ENCODE data around the gene ADCY2.

ADCY2 gene

DNA sequence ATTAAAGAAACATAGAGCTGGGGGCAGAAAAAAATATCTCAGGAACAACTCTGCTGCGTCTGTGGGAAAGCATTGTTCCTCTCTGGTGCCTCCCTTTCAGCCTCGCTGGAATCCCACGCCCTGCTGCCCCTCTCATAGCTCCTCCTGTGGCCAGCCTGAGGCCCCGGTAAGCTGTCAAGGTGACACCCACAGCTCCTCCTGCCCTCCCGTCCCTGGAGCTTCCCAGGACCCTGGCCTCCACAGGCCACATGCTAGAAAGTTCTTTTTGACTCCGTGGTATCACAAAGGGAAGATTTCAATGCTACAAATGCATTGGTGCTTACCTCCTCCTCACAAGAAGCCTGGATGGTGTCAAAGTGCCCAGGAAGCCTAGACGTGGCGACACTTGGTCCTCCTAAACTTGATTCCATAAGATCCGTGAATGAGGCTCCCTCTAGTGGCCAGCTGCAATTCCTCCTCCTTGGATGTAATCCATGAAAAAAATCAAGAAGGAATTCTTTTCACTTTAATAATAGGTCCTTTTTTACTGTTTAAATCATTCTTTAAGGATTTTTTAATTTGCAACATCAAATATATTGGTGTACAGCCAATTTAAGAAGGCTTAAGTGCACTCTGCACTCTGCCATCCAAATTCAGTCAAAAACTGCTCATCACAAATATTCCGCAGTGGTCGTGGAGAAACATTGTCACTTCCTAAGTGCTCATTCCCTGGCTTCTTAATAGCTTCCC is 350.1 kb downstream of the ADCY2 start:
- peak; percentile 69 for DNase-seq (ENCODE audit: low spot score)

DNA sequence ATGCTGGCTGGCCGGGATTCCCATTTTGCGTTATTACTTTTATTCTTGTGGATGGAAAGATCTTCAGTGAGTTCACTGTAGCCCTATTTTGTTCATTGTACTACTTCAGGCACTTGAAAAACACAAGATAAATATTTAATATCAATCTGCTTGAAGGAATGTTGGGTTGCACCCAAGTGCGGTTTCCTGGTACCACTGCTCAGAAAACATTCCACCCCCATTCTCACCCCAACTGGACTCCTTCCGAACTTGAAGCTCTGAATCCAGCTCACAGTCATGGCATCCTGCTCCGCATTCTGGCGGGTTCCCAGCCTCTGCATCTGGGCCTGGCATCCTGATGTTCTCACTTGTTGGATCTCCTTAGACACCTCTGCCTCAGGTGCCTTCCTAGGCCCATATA is 351.8 kb downstream of the ADCY2 start:
- DNase-seq (ENCODE audit: low spot score): no peak

DNA sequence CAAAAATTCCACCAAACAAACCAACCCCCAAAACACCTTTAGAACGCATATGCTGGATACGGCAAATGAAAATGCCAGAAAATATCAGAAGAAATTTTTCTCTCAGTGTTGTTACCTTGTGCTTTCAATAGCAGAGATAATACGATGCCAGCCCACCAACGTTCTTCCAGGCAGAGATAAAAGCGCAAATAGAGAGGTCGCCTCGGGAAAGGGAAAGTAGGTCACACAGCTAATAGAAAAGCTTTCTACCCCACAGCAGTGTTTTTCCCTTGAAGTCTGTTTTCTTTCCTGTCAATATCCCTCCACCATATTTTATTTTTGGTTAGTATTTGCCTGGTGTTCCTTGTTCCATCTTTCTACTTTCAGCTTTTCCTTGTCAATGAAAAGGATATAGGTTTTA is 353.7 kb downstream of the ADCY2 start:
- no peak for DNase-seq (ENCODE audit: low spot score)

DNA sequence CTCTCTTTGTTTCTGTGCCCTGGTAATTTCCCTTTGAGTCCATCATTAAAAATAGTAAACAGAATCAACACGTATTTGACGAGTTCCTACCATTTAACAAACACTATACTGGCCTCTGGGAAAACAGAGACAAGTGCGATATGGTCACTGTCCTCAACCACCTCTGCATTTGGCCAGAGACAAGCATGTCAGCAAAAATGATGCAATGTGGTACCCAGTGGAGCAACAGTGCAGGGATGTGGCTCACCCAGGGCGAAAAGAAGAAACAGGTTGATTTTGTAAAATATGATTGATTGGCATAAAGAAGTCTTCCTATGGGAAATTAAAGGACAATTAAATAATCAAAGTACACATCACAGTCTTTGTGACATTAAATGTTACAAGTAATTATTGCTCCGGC is 355.9 kb downstream of the ADCY2 start:
- DNase-seq (ENCODE audit: low spot score): no peak

DNA sequence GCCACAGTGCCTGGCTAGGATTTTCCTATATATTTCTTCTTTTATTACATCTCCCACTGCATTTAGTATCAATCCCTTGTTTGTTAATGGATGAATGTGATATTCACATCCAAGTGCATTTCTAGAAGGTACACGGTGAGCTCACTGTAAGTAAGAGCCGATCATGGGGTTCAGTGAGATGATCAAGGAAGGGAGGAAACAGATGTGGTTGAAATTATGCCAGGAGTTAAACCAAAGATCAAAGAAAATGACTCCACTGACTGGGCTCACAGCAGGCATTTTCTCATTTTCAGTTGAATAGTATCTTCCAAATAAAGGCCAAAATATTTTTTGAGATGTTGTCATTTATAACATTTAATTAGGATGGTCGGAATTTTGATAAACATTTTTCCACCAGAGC is 357.2 kb downstream of the ADCY2 start:
- DNase-seq (ENCODE audit: low spot score): no peak

DNA sequence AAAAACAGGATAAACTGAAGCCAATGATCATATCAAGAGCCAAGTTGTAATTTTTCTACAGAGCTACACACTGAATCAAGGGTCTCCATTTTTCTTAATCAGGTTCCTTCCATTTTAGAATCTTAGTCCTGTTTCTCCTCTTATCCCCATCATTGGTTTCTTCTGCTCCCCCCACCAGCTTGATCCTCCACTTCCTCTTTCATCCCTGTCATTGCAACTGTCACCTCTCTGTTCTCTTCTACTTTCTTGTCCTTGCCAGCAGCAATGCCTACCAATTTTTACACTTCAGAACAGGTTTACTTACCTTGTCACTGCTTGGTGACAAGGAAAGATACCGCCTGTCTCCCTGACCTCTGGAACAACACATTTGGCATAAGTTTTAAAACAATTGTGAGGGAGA is 357.7 kb downstream of the ADCY2 start:
- DNase-seq (ENCODE audit: low spot score): no peak

DNA sequence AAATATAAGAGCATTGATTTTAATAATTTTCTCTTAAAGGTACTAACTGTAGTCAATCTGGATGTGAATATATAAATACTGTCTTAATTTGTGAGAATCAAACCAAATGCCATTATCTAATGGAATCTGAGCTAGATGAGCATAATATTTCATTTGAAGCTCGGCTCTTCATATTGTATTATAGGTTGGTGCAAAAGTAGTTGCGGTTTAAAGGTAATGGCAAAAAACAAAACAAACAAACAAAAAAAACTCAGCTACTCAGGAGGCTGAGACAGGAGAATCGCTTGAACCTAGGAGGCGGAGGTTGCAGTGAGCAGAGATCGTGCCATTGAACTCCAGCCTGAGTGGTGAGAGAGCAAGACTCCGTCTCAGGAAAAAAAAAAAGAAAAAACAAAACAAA is 358.6 kb downstream of the ADCY2 start:
- DNase-seq (ENCODE audit: low spot score): no peak

DNA sequence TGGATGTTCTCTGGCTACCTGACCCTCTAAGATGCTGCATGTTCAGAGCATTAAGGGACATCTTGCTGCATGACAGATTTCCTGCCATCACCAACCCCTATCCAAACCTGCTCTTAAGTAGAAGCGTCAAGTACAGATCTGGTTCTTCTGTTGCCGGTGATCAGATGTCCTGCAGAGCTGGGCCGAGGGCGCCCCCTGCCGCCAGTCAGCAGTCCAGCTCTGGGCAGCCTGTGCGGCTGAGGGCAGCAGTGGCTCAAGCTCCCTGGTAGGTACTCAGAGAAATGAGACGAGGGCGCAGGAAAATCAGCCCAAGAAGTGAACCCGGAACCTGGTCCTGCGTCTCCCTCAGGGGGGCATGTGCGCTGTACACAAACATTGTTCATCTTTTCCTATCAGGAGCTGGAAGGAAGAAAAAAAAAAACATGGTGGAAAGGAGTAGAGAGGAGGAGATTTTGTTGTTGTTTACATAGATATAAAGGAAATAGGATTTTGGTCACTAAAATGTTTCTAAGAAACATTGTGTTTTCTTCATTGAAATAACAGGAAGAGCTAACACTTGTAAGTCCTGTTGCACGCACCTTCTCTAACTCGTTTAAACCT is 359.2 kb downstream of the ADCY2 start:
- DNase-seq (ENCODE audit: low spot score): peak; percentile 80

DNA sequence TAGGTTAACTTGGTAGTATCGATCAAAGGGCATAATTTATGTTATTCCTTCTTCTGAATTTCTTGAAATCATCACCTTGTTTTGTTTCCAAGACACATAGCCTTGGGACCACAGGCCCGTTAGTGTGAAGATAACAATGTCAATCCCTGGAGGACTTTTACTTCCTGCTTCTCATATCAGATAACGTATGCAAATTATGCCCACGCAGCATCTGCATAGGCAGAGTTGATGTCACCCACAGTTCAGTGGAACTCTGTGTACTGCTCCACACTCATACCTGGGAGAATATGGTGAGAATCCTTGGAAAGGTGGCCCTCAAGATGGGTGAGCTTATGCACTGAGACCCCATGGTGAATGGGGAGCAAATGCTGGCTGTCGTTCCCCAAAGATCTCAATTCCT is 360.0 kb downstream of the ADCY2 start:
- DNase-seq (ENCODE audit: low spot score): no peak

DNA sequence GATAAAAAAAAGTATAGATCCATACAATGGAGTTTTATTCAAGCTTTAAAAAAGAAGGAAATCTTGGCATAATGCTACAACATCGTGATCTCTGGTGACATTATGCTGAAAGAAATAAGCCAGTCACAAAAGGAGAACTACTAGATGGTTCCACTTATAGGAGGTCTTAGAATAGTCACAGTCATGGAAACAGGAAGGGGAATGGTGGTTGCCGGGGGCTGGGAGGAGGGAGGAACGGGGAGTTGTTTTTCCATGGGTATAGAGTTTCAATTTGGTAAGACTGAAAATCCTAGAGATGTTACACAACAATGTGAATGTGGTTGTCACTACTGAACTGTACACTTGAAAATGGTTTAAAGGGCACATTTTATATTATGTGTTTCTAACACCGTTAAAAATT is 360.5 kb downstream of the ADCY2 start:
- no peak for DNase-seq (ENCODE audit: low spot score)

DNA sequence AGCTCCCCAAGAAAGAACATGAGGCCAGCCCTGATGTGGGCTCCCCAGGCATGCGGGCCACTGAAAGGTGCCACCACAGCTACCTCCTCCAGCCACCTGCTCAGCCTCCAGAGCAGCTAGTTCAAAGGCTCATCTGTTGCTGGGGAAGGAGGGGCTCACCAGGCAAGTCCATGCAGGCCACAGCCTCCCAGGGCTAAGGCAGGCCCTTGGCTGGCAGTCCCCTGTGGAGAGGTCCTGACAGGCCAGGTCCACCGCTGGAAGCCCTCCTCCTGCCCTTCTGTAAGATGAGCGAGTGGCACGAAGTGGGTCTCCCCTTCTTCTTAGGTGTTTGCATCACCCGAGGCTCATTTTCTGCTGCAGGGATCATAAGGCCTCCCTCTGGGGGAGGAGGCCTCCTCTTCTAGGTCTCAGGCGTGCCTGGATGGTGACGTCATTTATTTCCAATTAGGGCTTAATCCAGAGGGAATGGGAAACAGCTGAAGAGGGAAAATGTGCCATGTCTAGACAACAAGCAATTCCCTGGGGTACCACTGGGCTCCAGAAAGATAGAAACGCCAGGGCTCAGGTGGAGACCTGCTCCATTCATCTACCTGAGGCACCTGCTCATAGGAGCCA is 363.4 kb downstream of the ADCY2 start:
- no peak for DNase-seq (ENCODE audit: low spot score)

DNA sequence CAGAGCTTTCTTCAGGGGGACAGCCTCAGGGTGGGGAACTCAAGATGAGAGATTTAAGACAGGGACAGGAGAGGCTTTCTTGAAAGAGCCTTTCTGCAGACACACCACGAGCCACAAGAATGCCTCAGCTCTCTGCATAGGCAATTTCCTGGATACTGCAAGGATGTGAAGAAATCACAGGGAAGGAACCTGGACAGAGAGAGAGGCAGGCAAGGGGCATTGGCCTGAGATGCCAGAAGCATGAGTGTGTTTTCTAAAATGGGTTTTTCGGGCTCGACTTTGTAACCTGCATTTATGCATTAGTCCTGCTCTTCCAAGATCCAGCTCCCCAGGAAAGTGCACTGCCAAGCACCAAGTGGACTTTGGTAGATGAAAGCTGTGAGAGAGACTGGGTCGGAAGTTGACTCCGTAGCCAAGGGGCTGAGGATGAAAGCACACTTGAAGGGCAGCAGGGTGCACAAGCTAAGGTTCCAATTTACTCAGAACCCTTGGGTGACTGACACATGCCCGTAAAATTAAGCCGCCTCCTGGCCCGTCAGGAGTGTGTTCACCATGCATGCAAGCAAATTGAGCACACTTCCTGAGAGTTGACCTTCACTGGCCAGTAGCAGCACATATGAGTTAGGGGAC is 364.1 kb downstream of the ADCY2 start:
- DNase-seq (ENCODE audit: low spot score): no peak

DNA sequence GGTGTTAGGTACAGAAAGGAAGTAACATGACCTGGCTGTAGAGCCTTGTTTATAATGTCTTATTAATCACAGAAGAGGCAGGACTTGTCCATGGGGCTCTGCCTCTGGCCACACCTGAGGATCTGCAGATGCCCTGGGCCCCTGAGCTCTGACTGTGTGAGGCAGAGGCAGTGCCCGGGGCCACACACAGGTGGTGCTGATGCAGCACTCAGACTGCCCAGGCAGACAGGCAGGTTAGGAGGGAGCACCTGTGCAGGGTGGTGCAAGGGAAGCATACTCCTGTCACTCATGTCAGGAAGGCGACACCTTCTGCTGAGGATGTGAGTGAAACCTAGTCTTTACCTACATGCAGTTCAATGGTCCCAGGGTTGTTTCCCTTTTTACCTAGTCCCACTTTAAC is 366.3 kb downstream of the ADCY2 start:
- DNase-seq (ENCODE audit: low spot score): no peak

DNA sequence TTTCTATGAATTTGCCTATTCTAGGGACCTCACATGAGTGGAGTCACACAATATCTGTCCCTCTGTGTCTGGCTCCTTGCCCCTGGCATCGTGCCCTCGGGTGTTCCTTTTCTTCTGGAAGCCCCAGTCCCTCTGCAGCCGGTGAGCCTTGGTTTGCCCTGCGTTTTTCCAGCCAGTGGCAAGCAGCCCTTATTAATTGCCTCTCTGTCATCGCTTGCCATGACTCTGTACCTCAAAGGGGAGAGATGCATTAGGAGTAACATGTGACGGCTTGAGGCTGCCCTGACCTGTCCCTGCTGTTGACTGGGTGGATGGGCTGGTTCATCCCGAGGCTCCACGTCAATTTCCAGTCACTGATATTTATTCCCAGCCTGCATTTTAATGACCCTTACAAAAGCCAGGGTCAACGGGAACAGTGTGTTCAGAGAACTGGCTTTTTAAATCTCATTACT is 367.7 kb downstream of the ADCY2 start:
- DNase-seq (ENCODE audit: low spot score): no peak

DNA sequence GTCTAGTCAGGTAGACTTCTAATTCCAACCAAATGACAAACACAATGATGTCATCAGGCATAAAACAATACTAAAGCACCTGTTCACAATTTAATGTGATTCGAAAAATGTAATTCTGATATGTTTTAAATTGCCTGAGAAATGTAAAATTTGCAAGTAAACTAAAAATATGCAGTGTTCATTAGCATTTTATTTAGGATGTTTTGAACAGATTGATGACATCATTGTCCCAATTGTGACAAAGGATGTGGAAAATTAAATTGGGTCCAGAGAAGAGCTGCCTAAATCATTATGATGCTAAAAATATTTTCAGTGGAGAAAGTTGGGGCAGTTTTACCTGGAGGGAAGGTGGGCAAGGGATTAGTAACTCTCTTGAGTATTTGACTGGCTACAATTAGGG is 368.5 kb downstream of the ADCY2 start:
- no peak for DNase-seq (ENCODE audit: low spot score)

DNA sequence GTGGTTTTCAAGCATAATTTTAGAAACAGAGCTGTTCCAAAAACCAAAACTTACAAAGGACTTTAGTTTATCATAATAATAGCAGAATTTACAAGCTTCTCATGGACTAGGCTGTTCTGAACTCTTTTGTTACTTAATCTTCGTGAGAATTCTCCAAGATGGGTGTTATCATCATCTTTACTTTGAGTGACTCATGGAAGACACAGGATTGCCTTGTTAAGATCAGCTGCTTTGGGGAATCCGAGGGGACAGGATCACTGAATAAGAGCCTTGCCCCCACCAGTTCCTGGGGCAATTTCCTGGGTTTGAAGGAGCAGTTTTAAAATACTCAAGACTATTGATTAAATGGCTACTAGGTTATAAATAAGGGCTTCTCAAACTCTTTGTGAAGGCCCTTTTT is 374.5 kb downstream of the ADCY2 start:
- no peak for DNase-seq (ENCODE audit: low spot score)

DNA sequence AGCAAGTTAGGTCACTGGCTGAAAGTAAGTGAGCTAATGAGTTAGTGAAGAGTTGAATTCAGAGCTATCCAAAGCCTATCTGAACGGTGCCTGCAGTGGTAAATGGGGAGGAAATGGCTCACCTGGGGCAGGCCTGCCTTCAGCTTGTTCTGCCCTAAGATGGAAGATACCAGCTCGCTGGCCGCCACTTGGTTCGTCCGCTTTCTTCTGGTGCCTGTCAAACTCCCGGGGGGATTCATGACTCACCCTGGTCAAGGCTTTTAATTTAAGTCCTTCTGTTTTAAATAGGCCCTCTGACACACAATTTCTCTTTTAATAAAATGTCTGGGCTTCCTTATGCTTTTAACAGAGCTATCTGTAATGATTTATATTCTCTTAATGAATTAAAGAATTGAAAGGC is 376.2 kb downstream of the ADCY2 start:
- DNase-seq (ENCODE audit: low spot score): no peak

DNA sequence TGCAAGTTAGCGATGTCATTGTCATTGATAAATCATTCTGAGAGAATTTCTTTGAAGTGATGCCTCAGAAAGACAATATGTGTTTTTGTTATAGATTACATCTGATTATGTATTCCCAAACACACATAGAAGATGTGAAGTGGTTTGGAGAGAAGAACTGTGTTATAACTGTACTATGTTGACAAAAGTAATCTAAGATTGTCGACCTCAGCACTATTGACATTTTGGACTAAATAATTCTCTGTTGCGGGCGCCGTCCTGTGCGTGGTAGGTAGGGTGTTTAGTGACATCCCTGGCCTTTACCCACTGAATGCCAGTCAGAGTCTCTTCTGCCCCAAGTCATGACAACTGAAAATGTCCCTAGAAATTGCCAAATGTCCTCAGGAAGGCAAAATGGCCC is 377.2 kb downstream of the ADCY2 start:
- no peak for DNase-seq (ENCODE audit: low spot score)

DNA sequence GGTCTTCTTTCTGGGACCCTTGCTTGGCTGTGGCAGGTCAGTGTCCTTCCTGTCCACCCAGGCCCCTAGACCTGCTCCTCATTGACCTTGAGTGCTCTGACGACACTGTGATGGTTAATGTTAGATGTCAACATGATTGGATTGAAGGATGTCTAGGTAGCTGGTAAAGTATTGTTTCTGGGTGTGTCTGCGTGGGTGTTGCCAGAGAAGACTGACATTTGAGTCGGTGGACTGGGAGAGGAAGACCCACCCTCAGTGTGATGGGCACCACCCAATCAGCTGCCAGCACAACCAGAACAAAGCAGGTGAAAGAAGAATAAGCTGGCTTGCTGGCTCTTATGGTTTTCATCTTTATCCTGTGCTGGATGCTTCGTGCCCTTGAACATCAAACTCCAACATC is 380.5 kb downstream of the ADCY2 start:
- DNase-seq (ENCODE audit: low spot score): no peak

DNA sequence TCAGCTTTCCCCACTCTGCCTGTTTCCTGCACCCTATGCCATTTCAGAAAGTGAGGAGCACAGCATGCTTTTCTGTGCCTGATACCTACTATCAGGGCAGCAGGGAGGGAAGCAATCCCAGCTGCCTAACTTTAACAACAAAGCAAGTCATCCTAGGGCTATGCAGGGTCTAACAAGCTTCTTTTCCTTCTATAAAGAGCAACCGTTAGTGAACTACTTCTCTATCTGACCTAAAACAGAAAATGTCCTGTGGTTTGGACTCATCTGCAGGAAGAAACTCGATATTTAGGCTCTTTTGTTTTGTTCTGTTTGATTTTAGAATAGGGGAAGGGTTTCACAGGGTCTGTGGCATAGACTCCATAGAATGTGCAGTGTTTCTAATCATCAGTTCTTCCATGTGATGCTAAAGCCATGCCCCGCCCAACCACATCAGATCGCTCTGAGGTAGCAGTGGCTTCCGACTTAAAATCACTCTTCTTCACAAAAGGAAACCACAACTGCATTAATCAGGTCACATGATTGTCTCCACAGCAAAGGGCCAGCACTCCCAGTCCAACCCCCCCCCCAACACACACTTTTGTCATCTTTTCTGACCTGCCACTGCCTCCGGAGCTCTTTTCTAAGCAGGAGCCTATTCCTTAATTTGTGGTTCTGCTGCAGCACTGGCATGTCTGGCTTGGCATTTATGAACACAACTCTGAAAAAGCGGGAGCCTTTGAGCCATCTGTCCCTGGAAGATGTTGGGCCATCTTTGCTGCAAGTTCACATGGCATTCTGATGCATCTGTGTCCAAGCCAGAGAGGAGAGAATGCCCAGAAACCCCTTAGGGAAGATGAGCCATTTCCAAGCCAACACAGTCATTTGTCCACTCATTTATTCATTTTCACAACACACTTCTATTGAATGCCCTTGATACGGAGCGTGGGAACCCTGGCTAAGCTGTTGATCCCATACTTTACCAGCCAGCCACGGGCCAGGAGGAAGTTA is 383.4 kb downstream of the ADCY2 start:
- no peak for DNase-seq (ENCODE audit: low spot score)

DNA sequence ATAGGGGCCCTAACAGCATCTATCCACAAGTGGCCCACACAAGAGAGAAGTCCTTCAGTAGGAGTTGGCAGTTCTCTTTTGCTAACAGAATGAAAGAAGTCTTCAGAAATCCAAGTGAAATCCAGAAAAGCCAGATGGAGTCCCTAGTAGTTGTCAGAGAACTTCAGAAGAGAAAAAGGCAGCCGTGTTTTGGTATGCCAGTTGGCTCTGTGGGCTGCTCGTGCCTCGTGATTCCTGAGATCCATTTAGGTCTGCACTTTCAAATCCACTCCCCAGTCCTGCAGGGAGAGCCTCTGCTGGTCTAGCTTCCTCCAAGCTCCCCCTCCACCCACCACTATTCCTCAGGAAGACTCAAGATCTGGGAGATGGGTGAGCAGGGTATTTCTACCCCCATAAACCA is 386.0 kb downstream of the ADCY2 start:
- DNase-seq (ENCODE audit: low spot score): no peak
